HepG2 (cell line): ENCODE measurements around the gene SEPTIN2. TPM values are rescaled to one million over a fixed set of nuclear protein-coding genes. Genes with fewer than 3 reads are reported as not detected.
A peak's percentile ranks its signal among the peaks of the same experiment; 100 is the strongest.

ENCODE experiments used
- ARID3A ChIP-seq: IDR thresholded peaks from 2 replicates; pipeline ENCODE4 v1.6.1; 2012; ENCODE audit warnings: low read depth, low read length, improper control_type of control experiment
- ARNT2 ChIP-seq: sonication (generic); formaldehyde crosslinking; IDR thresholded peaks from 2 replicates; pipeline ENCODE4 v1.8.0; 2022; ENCODE audit warnings: mild to moderate bottlenecking, low read depth, missing genetic modification reagents, moderate library complexity
- CREB1 ChIP-seq, 2 experiments: fragments of 450-650 bp in 1 of 2; IDR thresholded peaks; 2 replicates each; pipeline ENCODE4 v1.6.1; 2016 to 2017; ENCODE audit warnings: control low read depth in 1 of 2, mild to moderate bottlenecking in 1 of 2, missing compliant biosample characterization in 1 of 2, missing genetic modification characterization in 1 of 2
- GATAD1 ChIP-seq: IDR thresholded peaks from 2 replicates; pipeline ENCODE4 v1.6.1; 2016; ENCODE audit warnings: missing genetic modification reagents, missing compliant biosample characterization
- GPBP1L1 ChIP-seq: sonication (generic); formaldehyde crosslinking; IDR thresholded peaks from 2 replicates; pipeline ENCODE4 v1.5.0; 2020; ENCODE audit warnings: mild to moderate bottlenecking, missing genetic modification reagents
- GTF2F1 ChIP-seq: fragments of 150-350 bp; IDR thresholded peaks from 2 replicates; pipeline ENCODE4 v1.6.1; 2014; ENCODE audit warnings: low read length
- HOMEZ ChIP-seq: IDR thresholded peaks from 2 replicates; pipeline ENCODE4 v1.6.1; 2016; ENCODE audit warnings: low read depth
- IRX3 ChIP-seq: sonication (generic); formaldehyde crosslinking; IDR thresholded peaks from 2 replicates; pipeline ENCODE4 v1.8.1; 2023; ENCODE audit warnings: mild to moderate bottlenecking, low read depth, missing genetic modification reagents, borderline replicate concordance
- JDP2 ChIP-seq: sonication (generic); formaldehyde crosslinking; IDR thresholded peaks from 2 replicates; pipeline ENCODE4 v1.8.1; 2022; ENCODE audit warnings: missing genetic modification reagents, borderline replicate concordance
- JUND ChIP-seq: sonication (generic); formaldehyde crosslinking; IDR thresholded peaks from 2 replicates; pipeline ENCODE4 v1.8.0; 2022; ENCODE audit warnings: mild to moderate bottlenecking, missing genetic modification reagents
- MXD3 ChIP-seq: IDR thresholded peaks from 2 replicates; pipeline ENCODE4 v1.6.1; 2016; ENCODE audit warnings: mild to moderate bottlenecking, missing biosample characterization, missing genetic modification reagents
- NFE2 ChIP-seq: sonication (generic); formaldehyde crosslinking; IDR thresholded peaks from 2 replicates; pipeline ENCODE4 v1.4.0; 2020; ENCODE audit warnings: missing genetic modification reagents
- NFYC ChIP-seq: IDR thresholded peaks from 2 replicates; pipeline ENCODE4 v1.6.1; 2016; ENCODE audit warnings: missing genetic modification reagents, missing compliant biosample characterization
- PAF1 ChIP-seq: IDR thresholded peaks from 2 replicates; pipeline ENCODE4 v1.6.1; 2016; ENCODE audit warnings: missing genetic modification reagents, missing compliant biosample characterization
- SNAI1 ChIP-seq: sonication (generic); formaldehyde crosslinking; IDR thresholded peaks from 2 replicates; pipeline ENCODE4 v1.5.0; 2020; ENCODE audit warnings: mild to moderate bottlenecking, missing genetic modification reagents, borderline replicate concordance
- SNAPC5 ChIP-seq: sonication (generic); formaldehyde crosslinking; IDR thresholded peaks from 2 replicates; pipeline ENCODE4 v1.8.1; 2023; ENCODE audit warnings: mild to moderate bottlenecking, missing genetic modification reagents, borderline replicate concordance
- U2AF2 ChIP-seq: fragments of 200-400 bp; formaldehyde crosslinking; IDR thresholded peaks from 2 replicates; pipeline ENCODE4 v1.6.1; 2017; ENCODE audit warnings: low read depth, mild to moderate bottlenecking, low read length
- ZBTB42 ChIP-seq: sonication (generic); formaldehyde crosslinking; IDR thresholded peaks from 2 replicates; pipeline ENCODE4 v1.5.0; 2020; ENCODE audit warnings: mild to moderate bottlenecking, missing genetic modification reagents
- ZMAT3 ChIP-seq: sonication (generic); formaldehyde crosslinking; conservative IDR thresholded peaks from 2 replicates; pipeline ENCODE4 v1.7.0; 2021; ENCODE audit warnings: missing genetic modification reagents
- ZNF543 ChIP-seq: sonication (generic); formaldehyde crosslinking; IDR thresholded peaks from 2 replicates; pipeline ENCODE4 v1.4.0; 2020; ENCODE audit warnings: mild to moderate bottlenecking, missing genetic modification reagents
- ZNF562 ChIP-seq: sonication (generic); formaldehyde crosslinking; IDR thresholded peaks from 2 replicates; pipeline ENCODE4 v1.8.0; 2022; ENCODE audit warnings: missing genetic modification reagents, borderline replicate concordance
- ZNF564 ChIP-seq: sonication (generic); formaldehyde crosslinking; IDR thresholded peaks from 2 replicates; pipeline ENCODE4 v1.8.1; 2023; ENCODE audit warnings: mild to moderate bottlenecking, missing genetic modification reagents
- ZNF670 ChIP-seq: sonication (generic); formaldehyde crosslinking; IDR thresholded peaks from 2 replicates; pipeline ENCODE4 v1.8.0; 2022; ENCODE audit warnings: mild to moderate bottlenecking, missing genetic modification reagents, borderline replicate concordance
- ZNF709 ChIP-seq: sonication (generic); formaldehyde crosslinking; IDR thresholded peaks from 2 replicates; pipeline ENCODE4 v1.5.0; 2020; ENCODE audit warnings: mild to moderate bottlenecking, missing genetic modification reagents
- ZSCAN20 ChIP-seq: sonication (generic); formaldehyde crosslinking; IDR thresholded peaks from 2 replicates; pipeline ENCODE4 v1.4.0; 2020; ENCODE audit warnings: missing genetic modification reagents, mild to moderate bottlenecking, borderline replicate concordance
- polyA plus RNA-seq, 8 experiments: library from polyadenylated mRNA; depleted of rRNA in 3 of 8; stranded (reverse) in 7 of 8; unstranded in 1 of 8; fragments of >200 nt; fragmentation: Illumina TruSeq in 4 of 8; extraction: Trizol in 4 of 8; gene quantifications; 2 replicates each; pipeline versions ENCODE4 v1.2.1 to v1.2.3, GENCODE V29; 2011 to 2016; ENCODE audit warnings: low read depth in 4 of 8, missing spikeins in 1 of 8, mixed read lengths in 1 of 8; ENCODE audit not compliant: insufficient read depth in 1 of 8
- total RNA-seq, 5 experiments: library from RNA; depleted of rRNA; stranded (reverse); fragments of >200 nt; fragmentation: Illumina TruSeq; extraction: Trizol; gene quantifications; 2 replicates each; pipeline ENCODE4 v1.2.3, GENCODE V29; 2016; ENCODE audit warnings: low read depth in 1 of 5

The SEPTIN2 gene
- total and polyA plus RNA-seq, 2 of the 13 experiments (the other 11 are each of a cell fraction or from before 2014, with no cell fraction given), result 493 to 733 TPM

- peak; percentile 72; the same call in 1 of the 2 replicates for TF ChIP-seq HOMEZ (CRISPR knock-in tag)
- TF ChIP-seq ZBTB42 (CRISPR knock-in tag), result peak; percentile 86
- TF ChIP-seq ZNF709 (CRISPR knock-in tag), result peak; percentile 97
- TF ChIP-seq ZNF670, result peak; percentile 99
- peak; percentile 16; the same call in 1 of the 2 replicates for TF ChIP-seq ZNF564 (CRISPR knock-in tag)
- TF ChIP-seq NFE2 (CRISPR knock-in tag), result no peak
- peak; percentile 87; the same call in 1 of the 2 replicates for TF ChIP-seq SNAPC5 (CRISPR knock-in tag)
- TF ChIP-seq ZMAT3 (CRISPR knock-in tag), result no peak; the same call in 1 of the 2 replicates
- peak; percentile 96 for TF ChIP-seq ARNT2 (CRISPR knock-in tag)
- 0 out of 2 replicates have a peak, but pooled peaks have one; percentile 31 for TF ChIP-seq GTF2F1
- peak; percentile 93 for TF ChIP-seq NFYC
- no peak for TF ChIP-seq GPBP1L1 (CRISPR knock-in tag)
- peak; percentile 90 for TF ChIP-seq GATAD1 (CRISPR knock-in tag)
- TF ChIP-seq ZNF562 (CRISPR knock-in tag), result no peak
- no peak; the same call in 1 of the 2 replicates for TF ChIP-seq JDP2 (CRISPR knock-in tag)
- 0 out of 2 replicates have a peak, but pooled peaks have one; percentile 44 for TF ChIP-seq U2AF2
- TF ChIP-seq SNAI1 (CRISPR knock-in tag), result no peak; the same call in 1 of the 2 replicates
- TF ChIP-seq JUND, result no peak
- TF ChIP-seq ZSCAN20, result 0 out of 2 replicates have a peak, but pooled peaks have one; percentile 6
- TF ChIP-seq ZNF543 (CRISPR knock-in tag), result peak; percentile 90; the same call in 1 of the 2 replicates
- no peak for TF ChIP-seq PAF1 (CRISPR knock-in tag)
- peak; percentile 84 for TF ChIP-seq CREB1 (IDR thresholded peaks at IDR 0.05)
- peak; percentile 88 for TF ChIP-seq CREB1 (CRISPR knock-in tag; IDR thresholded peaks at IDR 0.05)
- TF ChIP-seq ARID3A, result 0 out of 2 replicates have a peak, but pooled peaks have one; percentile 8
- TF ChIP-seq IRX3 (CRISPR knock-in tag), result peak; percentile 4
- peak; percentile 98 for TF ChIP-seq MXD3
Measured at GRCh38 chr2:241315093-241315878, 439 bp upstream of the SEPTIN2 start, which contains the start of gene HDLBP (continued).
